ENCODE data around the gene PCDHB10. TPM values are rescaled to one million over a fixed set of nuclear protein-coding genes. Genes with fewer than 3 reads are reported as not detected.
"Not testable (repeated sequence)": the region's sequence is repeated elsewhere in the genome, so short reads cannot be mapped to it uniquely, and the experiment has no call there.

The PCDHB10 gene
- polyA plus RNA-seq, 1 experiment = 0.28 TPM

DNA sequence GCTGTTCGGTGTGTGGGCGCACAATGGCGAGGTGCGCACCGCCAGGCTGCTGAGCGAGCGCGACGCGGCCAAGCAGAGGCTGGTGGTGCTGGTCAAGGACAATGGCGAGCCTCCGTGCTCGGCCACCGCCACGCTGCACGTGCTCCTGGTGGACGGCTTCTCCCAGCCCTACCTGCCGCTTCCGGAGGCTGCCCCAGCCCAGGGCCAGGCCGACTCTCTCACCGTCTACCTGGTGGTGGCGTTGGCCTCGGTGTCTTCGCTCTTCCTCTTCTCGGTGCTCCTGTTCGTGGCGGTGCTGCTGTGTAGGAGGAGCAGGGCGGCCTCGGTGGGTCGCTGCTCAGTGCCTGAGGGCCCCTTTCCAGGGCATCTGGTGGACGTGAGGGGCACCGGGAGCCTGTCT is 12.3 kb upstream of the PCDHB10 start:
- H3K4me3 ChIP-seq (ENCODE audit: low read depth, low read length); POLR2A ChIA-PET; CTCF ChIA-PET; DNase-seq (ENCODE audit: low read depth); H3K36me3 ChIP-seq (ENCODE audit: control insufficient read depth, insufficient read depth, low read length); H3K27me3 ChIP-seq (ENCODE audit: control insufficient read depth, insufficient read depth, low read length): not testable (repeated sequence)

DNA sequence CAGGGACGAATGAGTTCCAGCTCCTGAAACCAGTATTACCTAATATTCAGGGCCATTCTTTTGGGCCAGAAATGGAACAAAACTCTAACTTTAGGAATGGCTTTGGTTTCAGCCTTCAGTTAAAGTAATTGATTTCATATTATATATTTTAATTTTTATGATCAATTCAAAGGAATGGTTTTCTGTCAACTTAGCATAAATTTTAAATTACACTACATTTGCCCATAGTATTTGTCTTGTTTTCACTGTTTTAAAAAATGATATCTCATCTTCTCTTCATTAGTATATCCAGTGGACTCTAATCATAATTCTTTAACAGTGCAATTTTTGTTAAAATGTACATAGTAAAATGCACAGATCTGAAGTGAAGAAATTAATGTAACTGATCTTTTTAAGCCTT is 11.8 kb upstream of the PCDHB10 start:
- TF ChIP-seq, protein P1, sequence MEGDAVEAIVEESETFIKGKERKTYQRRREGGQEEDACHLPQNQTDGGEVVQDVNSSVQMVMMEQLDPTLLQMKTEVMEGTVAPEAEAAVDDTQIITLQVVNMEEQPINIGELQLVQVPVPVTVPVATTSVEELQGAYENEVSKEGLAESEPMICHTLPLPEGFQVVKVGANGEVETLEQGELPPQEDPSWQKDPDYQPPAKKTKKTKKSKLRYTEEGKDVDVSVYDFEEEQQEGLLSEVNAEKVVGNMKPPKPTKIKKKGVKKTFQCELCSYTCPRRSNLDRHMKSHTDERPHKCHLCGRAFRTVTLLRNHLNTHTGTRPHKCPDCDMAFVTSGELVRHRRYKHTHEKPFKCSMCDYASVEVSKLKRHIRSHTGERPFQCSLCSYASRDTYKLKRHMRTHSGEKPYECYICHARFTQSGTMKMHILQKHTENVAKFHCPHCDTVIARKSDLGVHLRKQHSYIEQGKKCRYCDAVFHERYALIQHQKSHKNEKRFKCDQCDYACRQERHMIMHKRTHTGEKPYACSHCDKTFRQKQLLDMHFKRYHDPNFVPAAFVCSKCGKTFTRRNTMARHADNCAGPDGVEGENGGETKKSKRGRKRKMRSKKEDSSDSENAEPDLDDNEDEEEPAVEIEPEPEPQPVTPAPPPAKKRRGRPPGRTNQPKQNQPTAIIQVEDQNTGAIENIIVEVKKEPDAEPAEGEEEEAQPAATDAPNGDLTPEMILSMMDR (IDR thresholded peaks at IDR 0.05; ENCODE audit: insufficient read depth, low read depth, low read length) = no peak
- CTCF ChIA-PET = interaction anchor here (1.0 kb wide), 1 partner anchor 13 kb away, joined by 3 read pairs; no protein-coding TSS in a partner anchor

DNA sequence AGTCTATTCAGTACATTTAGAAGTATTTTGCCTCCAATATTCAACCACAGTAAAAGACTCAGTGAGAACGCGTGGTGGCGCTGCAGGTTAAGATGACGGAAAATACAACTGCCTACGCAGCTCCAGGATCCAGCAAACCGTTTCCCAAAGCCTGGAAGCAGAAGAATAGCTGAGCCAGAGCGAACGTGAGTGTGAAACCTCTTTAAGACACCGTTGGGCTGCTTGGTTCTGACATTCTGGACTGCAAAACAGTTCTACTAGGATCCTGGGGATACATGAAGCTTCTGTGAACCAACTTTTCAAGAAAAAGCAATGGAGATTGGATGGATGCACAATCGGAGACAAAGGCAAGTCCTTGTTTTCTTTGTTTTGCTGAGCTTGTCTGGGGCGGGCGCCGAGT is 9.9 kb upstream of the PCDHB10 start, which contains the start of gene PCDHB16:
Gene PCDHB16 (plus strand): TSS at position 140 of the 400 bp plus-strand sequence. CDS start 173 bp downstream, at position 313.
- CTCF ChIA-PET = interaction anchor here (0.6 to 1.6 kb wide), 10 partner anchors 9 to 409 kb away, joined by 3 to 5 read pairs (median 3); partner anchors contain the start of genes PCDHB10, PCDHB7 and PCDHGB7

More for the DNA sequence above, 11.8 kb upstream of the PCDHB10 start:
- no peak for DNase-seq (ENCODE audit: low read depth)
- H3K36me3 ChIP-seq (ENCODE audit: control insufficient read depth, insufficient read depth, low read length) = no peaks in the 10 kb centered on the region
- H3K27me3 ChIP-seq (ENCODE audit: control insufficient read depth, insufficient read depth, low read length) = no peaks in the 10 kb centered on the region
- no peak overlapping the region for H3K4me3 ChIP-seq (ENCODE audit: low read depth, low read length)
- POLR2A ChIA-PET = no interaction called here

DNA sequence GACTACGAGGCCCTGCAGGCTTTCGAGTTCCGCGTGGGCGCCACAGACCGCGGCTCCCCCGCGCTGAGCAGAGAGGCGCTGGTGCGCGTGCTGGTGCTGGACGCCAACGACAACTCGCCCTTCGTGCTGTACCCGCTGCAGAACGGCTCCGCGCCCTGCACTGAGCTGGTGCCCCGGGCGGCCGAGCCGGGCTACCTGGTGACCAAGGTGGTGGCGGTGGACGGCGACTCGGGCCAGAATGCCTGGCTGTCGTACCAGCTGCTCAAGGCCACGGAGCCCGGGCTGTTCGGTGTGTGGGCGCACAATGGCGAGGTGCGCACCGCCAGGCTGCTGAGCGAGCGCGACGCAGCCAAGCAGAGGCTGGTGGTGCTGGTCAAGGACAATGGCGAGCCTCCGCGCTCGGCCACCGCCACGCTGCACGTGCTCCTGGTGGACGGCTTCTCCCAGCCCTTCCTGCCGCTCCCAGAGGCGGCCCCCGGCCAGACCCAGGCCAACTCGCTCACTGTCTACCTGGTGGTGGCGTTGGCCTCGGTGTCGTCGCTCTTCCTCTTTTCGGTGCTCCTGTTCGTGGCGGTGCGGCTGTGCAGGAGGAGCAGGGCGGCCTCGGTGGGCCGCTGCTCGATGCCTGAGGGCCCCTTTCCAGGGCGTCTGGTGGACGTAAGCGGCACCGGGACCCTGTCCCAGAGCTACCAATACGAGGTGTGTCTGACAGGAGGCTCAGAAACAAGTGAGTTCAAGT is 7.9 kb upstream of the PCDHB10 start:
- H3K27me3 ChIP-seq (ENCODE audit: control insufficient read depth, insufficient read depth, low read length); H3K36me3 ChIP-seq (ENCODE audit: control insufficient read depth, insufficient read depth, low read length); POLR2A ChIA-PET; DNase-seq (ENCODE audit: low read depth); H3K4me3 ChIP-seq (ENCODE audit: low read depth, low read length); CTCF ChIA-PET: not testable (repeated sequence)

More for the DNA sequence above, 9.9 kb upstream of the PCDHB10 start, which contains the start of gene PCDHB16:
- no peaks in the 10 kb centered on the region for H3K27me3 ChIP-seq (ENCODE audit: control insufficient read depth, insufficient read depth, low read length)
- DNase-seq (ENCODE audit: low read depth) = no peak
- TF ChIP-seq, protein P1 (IDR thresholded peaks at IDR 0.05; ENCODE audit: insufficient read depth, low read depth, low read length) = peak; percentile 33
- H3K4me3 ChIP-seq (ENCODE audit: low read depth, low read length) = peak within 1 kb of the TSS; percentile 2; the same call in 1 of the 2 replicates
- H3K36me3 ChIP-seq (ENCODE audit: control insufficient read depth, insufficient read depth, low read length) = no peaks in the 10 kb centered on the region
- POLR2A ChIA-PET = no interaction called here

DNA sequence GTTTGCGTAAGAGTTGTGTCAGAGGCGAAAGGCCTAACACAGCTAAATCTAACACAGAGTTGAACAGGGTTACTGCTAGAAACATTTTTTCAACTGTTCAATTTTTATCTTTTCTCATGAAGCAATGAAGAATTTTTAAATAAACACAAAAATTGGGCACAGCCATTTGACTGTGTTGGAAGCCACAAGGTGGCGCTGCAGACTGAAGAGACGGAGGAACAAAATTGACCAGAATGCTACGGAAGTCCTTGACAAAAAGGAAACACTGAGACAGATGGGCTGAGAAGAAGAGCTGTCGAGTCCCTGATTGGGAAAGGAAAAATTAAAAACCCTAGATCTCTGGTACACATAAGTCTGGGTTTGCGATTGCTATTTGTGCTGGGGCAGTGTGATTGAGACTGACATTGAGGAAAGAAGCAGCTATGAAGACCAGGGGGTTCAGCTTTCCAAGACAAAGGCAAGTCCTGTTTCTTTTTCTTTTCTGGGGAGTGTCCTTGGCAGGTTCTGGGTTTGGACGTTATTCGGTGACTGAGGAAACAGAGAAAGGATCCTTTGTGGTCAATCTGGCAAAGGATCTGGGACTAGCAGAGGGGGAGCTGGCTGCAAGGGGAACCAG is 5.1 kb upstream of the PCDHB10 start, which contains the start of gene PCDHB9:
Gene PCDHB9 (plus strand): TSS at position 265 of the 616 bp plus-strand sequence. CDS start 158 bp downstream, at position 423.
- POLR2A ChIA-PET = interaction anchor here (0.6 kb wide), 1 partner anchor 405 kb away, joined by 4 read pairs; no protein-coding TSS in a partner anchor
- peak within 1 kb of the TSS; percentile 31 for H3K4me3 ChIP-seq (ENCODE audit: low read depth, low read length)
- H3K36me3 ChIP-seq (ENCODE audit: control insufficient read depth, insufficient read depth, low read length) = no peaks in the 10 kb centered on the region

DNA sequence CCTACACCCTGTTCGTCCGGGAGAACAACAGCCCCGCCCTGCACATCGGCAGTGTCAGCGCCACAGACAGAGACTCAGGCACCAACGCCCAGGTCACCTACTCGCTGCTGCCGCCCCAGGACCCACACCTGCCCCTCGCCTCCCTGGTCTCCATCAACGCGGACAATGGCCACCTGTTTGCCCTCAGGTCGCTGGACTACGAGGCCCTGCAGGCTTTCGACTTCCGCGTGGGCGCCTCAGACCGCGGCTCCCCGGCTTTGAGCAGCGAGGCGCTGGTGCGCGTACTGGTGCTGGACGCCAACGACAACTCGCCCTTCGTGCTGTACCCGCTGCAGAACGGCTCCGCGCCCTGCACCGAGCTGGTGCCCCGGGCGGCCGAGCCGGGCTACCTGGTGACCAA is 3.5 kb upstream of the PCDHB10 start:
- H3K36me3 ChIP-seq (ENCODE audit: control insufficient read depth, insufficient read depth, low read length); POLR2A ChIA-PET; H3K4me3 ChIP-seq (ENCODE audit: low read depth, low read length); DNase-seq (ENCODE audit: low read depth); CTCF ChIA-PET; H3K27me3 ChIP-seq (ENCODE audit: control insufficient read depth, insufficient read depth, low read length): not testable (repeated sequence)

More for the DNA sequence above, 5.1 kb upstream of the PCDHB10 start, which contains the start of gene PCDHB9:
- no peaks in the 10 kb centered on the region for H3K27me3 ChIP-seq (ENCODE audit: control insufficient read depth, insufficient read depth, low read length)
- DNase-seq (ENCODE audit: low read depth) = no peak
- TF ChIP-seq, protein P1 (IDR thresholded peaks at IDR 0.05; ENCODE audit: insufficient read depth, low read depth, low read length) = peak; percentile 50
- CTCF ChIA-PET = interaction anchor here (0.7 to 2.2 kb wide), 8 partner anchors 12 to 379 kb away, joined by 3 to 8 read pairs (median 3); partner anchors contain the start of genes PCDHB11, PCDHB6, PCDHGB3 and TAF7

DNA sequence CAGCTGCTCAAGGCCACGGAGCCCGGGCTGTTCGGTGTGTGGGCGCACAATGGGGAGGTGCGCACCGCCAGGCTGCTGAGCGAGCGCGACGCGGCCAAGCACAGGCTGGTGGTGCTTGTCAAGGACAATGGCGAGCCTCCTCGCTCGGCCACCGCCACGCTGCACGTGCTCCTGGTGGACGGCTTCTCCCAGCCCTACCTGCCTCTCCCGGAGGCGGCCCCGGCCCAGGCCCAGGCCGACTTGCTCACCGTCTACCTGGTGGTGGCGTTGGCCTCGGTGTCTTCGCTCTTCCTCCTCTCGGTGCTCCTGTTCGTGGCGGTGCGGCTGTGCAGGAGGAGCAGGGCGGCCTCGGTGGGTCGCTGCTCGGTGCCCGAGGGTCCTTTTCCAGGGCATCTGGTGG is 3.0 kb upstream of the PCDHB10 start:
- CTCF ChIA-PET; H3K4me3 ChIP-seq (ENCODE audit: low read depth, low read length); H3K27me3 ChIP-seq (ENCODE audit: control insufficient read depth, insufficient read depth, low read length); POLR2A ChIA-PET; DNase-seq (ENCODE audit: low read depth); H3K36me3 ChIP-seq (ENCODE audit: control insufficient read depth, insufficient read depth, low read length): not testable (repeated sequence)

DNA sequence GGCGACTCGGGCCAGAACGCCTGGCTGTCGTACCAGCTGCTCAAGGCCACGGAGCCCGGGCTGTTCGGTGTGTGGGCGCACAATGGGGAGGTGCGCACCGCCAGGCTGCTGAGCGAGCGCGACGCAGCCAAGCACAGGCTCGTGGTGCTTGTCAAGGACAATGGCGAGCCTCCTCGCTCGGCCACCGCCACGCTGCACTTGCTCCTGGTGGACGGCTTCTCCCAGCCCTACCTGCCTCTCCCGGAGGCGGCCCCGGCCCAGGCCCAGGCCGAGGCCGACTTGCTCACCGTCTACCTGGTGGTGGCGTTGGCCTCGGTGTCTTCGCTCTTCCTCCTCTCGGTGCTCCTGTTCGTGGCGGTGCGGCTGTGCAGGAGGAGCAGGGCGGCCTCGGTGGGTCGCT is 2.2 kb downstream of the PCDHB10 start:
- H3K36me3 ChIP-seq (ENCODE audit: control insufficient read depth, insufficient read depth, low read length); H3K27me3 ChIP-seq (ENCODE audit: control insufficient read depth, insufficient read depth, low read length); POLR2A ChIA-PET; CTCF ChIA-PET; DNase-seq (ENCODE audit: low read depth); H3K4me3 ChIP-seq (ENCODE audit: low read depth, low read length): not testable (repeated sequence)
